Prostate gland (tissue), 2 donors: ENCODE results near the gene COL9A3. TPM values are rescaled to one million over a fixed set of nuclear protein-coding genes. Genes with fewer than 3 reads are reported as not detected.

Experiments
- DNase-seq: peaks from one replicate; pipeline ENCODE4 v3.0.0-alpha.2; 2019; ENCODE audit warnings: low spot score
- H3K27ac ChIP-seq, 2 donors: fragments of 200-600 bp; sonication (generic); 2 replicates each; pipeline ENCODE4 v1.5.1; 2017 to 2019
- H3K27me3 ChIP-seq: fragments of 200-600 bp; sonication (generic); replicated peaks from 2 replicates; pipeline ENCODE4 v1.5.1; 2019; ENCODE audit not compliant: insufficient read depth
- H3K36me3 ChIP-seq, 2 donors: fragments of 200-600 bp; sonication (generic); 1 replicate in 1 of 2; 2 replicates in 1 of 2; pipeline versions ENCODE4 v1.5.1 to v1.8.1; 2017 to 2019
- H3K4me1 ChIP-seq: fragments of 200-600 bp; sonication (generic); replicated peaks from 2 replicates; pipeline ENCODE4 v1.5.1; 2019
- H3K4me3 ChIP-seq, 2 donors: fragments of 200-600 bp; sonication (generic); 2 replicates each; pipeline ENCODE4 v1.5.1; 2017 to 2019
- H3K9me3 ChIP-seq: fragments of 200-600 bp; sonication (generic); 2 replicates; pipeline ENCODE4 v1.5.1; 2017
- POLR2A ChIP-seq: fragments of 450-650 bp; IDR thresholded peaks from one replicate; pipeline ENCODE4 v1.6.1; 2016; ENCODE audit warnings: antibody characterized with exemption, mild to moderate bottlenecking
- POLR2AphosphoS5 ChIP-seq: sonication (generic); formaldehyde crosslinking; IDR thresholded peaks from one replicate; pipeline ENCODE4 v1.6.1; 2017; ENCODE audit warnings: antibody characterized with exemption
- WGBS: methylation state at CpG from one replicate; pipeline ENCODE4 v1.1.5; 2018; 5-methylcytosine and 5-hydroxymethylcytosine counted together
- intact Hi-C: fragments of 100-400 bp; cut with DNase I; formaldehyde crosslinking; loops from one replicate; pipeline ENCODE4 v1.14.2; 2022
- total RNA-seq, 2 donors: library from RNA; depleted of rRNA; stranded (reverse); fragments of >200 nt; gene quantifications; one replicate each; pipeline ENCODE4 v1.1.0, GENCODE V29; 2016
- TF ChIP-seq, protein P1 (sequence below), 4 experiments: fragments of 200-600 bp in 2 of 4; fragments of 450-650 bp in 2 of 4; sonication (generic) in 2 of 4; IDR thresholded peaks; 1 replicate in 3 of 4; 2 replicates in 1 of 4; pipeline ENCODE4 v1.5.1; 2016 to 2019; ENCODE audit warnings: antibody characterized with exemption in 4 of 4, mild to moderate bottlenecking in 2 of 4, moderate library complexity in 2 of 4

COL9A3 gene
- total RNA-seq, 2 donors from 2014 or later: 5.8 to 6.5 TPM

DNA sequence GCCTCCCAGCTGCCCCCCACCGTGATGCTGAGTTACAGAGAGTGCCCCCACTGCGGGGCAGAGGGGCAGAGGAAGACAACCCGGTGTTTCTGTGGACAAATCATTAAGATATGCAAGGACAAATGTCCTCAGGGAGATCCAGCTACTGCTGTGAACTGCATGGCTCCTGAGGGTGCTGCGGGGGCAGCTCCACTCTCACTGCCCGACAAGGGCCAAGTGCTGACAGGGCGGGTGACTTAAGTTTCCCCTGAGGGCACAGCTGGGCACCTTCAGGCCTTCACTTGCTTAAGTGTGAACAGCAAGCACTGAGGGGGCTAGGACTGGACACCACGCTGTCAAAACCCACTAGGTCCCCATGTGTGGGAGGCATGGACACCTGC is 71.0 kb downstream of the COL9A3 start:
- peak overlapping the region in 1 of 2 donors; percentile 46 for H3K27ac ChIP-seq
- DNase-seq: no peak
- H3K9me3 ChIP-seq: no peaks in the 10 kb centered on the region
- intact Hi-C loops: no loop called here
- WGBS: 90% methylated on average over 7 of the region's 7 CpGs
- peaks cover 13% of the 10 kb centered on the region for H3K4me1 ChIP-seq
- H3K4me3 ChIP-seq: no peak overlapping the region
- no peaks in the 10 kb centered on the region for H3K27me3 ChIP-seq
- peaks cover 3 to 38% of the 10 kb centered on the region in 2 donors for H3K36me3 ChIP-seq
- TF ChIP-seq POLR2AphosphoS5 (no peak), POLR2A (no peak)
- TF ChIP-seq, protein P1, sequence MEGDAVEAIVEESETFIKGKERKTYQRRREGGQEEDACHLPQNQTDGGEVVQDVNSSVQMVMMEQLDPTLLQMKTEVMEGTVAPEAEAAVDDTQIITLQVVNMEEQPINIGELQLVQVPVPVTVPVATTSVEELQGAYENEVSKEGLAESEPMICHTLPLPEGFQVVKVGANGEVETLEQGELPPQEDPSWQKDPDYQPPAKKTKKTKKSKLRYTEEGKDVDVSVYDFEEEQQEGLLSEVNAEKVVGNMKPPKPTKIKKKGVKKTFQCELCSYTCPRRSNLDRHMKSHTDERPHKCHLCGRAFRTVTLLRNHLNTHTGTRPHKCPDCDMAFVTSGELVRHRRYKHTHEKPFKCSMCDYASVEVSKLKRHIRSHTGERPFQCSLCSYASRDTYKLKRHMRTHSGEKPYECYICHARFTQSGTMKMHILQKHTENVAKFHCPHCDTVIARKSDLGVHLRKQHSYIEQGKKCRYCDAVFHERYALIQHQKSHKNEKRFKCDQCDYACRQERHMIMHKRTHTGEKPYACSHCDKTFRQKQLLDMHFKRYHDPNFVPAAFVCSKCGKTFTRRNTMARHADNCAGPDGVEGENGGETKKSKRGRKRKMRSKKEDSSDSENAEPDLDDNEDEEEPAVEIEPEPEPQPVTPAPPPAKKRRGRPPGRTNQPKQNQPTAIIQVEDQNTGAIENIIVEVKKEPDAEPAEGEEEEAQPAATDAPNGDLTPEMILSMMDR (IDR thresholded peaks at IDR 0.05): no peak

DNA sequence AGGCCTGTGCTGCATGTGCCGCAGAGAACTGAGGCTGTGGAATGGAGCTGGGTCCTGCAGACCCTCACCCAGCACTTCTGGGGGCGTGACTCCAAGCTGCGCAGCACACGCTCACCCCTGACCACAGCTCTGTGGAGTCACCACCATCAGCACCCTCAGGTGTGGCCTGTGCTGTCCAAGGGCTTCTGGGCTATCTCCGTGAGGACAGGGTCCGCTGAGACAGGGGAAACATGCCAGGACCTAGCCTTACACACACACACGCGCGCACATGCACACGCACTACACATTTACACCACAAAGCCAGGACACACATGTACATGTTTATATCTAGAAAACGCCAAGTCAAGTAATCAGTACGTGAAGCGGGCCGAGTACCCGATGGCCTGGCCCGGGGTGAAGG is 71.6 kb downstream of the COL9A3 start:
- Histone ChIP-seq H3K4me3 (no peak overlapping the region), H3K27ac (peak overlapping the region in 1 of 2 donors; percentile 46), H3K4me1 (peaks cover 13% of the 10 kb centered on the region), H3K9me3 (no peaks in the 10 kb centered on the region), H3K36me3 (peaks cover 3 to 42% of the 10 kb centered on the region in 2 donors), H3K27me3 (no peaks in the 10 kb centered on the region)
- DNase-seq: no peak
- TF ChIP-seq, protein P1 (IDR thresholded peaks at IDR 0.05): no peak
- TF ChIP-seq POLR2AphosphoS5 (no peak), POLR2A (no peak)
- intact Hi-C loops: no loop called here
- WGBS: 96% methylated on average over 16 of the region's 16 CpGs

DNA sequence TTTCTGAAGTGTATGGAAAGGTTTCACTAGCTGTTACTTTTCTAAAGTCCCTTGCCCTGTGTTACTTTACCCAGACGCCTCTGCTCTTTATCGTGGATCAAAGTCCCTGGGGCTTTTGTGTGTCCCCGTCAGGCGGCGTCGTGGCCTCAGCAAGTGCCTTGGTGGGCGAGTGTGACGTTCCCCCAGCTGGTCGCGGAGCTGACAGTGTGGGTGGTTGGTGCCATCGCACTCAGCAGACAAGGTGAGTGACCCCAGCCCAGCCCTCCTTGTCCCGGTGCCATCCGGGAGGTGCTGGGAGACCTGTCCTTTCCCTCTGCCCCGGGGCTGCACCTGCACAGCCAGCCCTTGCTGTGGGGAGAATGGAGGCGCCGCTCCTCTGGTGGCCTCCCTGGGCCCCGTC is 72.1 kb downstream of the COL9A3 start:
- Histone ChIP-seq H3K36me3 (peaks cover 4 to 47% of the 10 kb centered on the region in 2 donors), H3K9me3 (no peaks in the 10 kb centered on the region), H3K4me3 (no peak overlapping the region), H3K27ac (no peak overlapping the region), H3K4me1 (peaks cover 13% of the 10 kb centered on the region), H3K27me3 (no peaks in the 10 kb centered on the region)
- no peak for TF ChIP-seq POLR2AphosphoS5
- TF ChIP-seq POLR2A: no peak
- TF ChIP-seq, protein P1 (IDR thresholded peaks at IDR 0.05): no peak
- WGBS: 93% methylated on average over 17 of the region's 17 CpGs
- intact Hi-C loops: no loop called here
- DNase-seq: no peak

DNA sequence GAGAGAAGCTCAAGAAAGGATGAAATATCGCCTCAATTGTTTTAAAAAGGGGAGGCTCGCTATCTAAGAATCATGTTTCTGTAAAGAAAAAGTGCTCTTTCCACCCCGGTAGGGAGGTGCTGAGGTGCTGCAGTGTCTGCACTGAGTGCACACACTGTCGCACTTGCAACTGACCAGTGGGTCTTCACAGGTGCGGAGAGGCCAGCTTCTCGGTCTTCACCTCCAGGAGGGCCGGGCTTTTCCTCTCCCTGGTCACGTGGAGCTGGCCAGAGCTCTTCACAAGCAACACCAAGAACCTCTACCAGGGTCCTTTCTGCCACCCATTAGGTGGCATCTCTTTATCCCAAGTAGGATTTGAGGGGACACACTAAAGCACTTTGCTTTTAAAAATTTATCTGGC is 72.6 kb downstream of the COL9A3 start:
- no peak for DNase-seq
- Histone ChIP-seq H3K27me3 (no peaks in the 10 kb centered on the region), H3K36me3 (peaks cover 7 to 52% of the 10 kb centered on the region in 2 donors), H3K9me3 (no peaks in the 10 kb centered on the region), H3K27ac (no peak overlapping the region), H3K4me1 (peaks cover 13% of the 10 kb centered on the region), H3K4me3 (no peak overlapping the region)
- TF ChIP-seq, protein P1 (IDR thresholded peaks at IDR 0.05): no peak
- no peak for TF ChIP-seq POLR2A
- TF ChIP-seq POLR2AphosphoS5: no peak
- intact Hi-C loops: no loop called here
- 85% methylated on average over 8 of the region's 8 CpGs for WGBS

DNA sequence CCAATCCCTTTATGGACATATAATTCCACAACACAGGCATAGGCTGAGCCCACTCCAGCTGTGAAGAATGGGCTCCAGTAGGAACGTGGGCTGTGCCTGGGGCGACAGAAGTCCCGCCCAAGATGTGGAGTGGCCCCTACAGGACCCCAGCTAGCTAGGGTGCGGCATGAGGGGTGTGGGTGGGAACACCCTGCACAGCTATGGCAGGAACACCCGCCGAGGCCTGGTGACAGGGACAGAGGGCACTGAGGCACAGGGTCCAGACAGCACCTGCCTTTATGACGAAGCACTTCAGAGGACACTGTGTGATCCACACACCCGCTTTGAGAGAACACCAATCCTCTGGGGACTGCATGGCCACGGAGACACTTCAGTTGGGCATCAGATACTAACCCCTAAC is 73.0 kb downstream of the COL9A3 start:
- no peak for TF ChIP-seq POLR2AphosphoS5
- TF ChIP-seq, protein P1 (IDR thresholded peaks at IDR 0.05): no peak
- no peak for TF ChIP-seq POLR2A
- WGBS: 94% methylated on average over 9 of the region's 9 CpGs
- intact Hi-C loops: no loop called here
- Histone ChIP-seq H3K27me3 (no peaks in the 10 kb centered on the region), H3K36me3 (peaks cover 7 to 53% of the 10 kb centered on the region in 2 donors), H3K27ac (no peak overlapping the region), H3K4me3 (no peak overlapping the region), H3K9me3 (no peaks in the 10 kb centered on the region), H3K4me1 (peaks cover 13% of the 10 kb centered on the region)
- no peak for DNase-seq
